VCaP (cell line): Measurements from ENCODE around the gene MYO7B.

Experiments
- H3K27ac ChIP-seq: fragments of 450-650 bp; 2 replicates; pipeline ENCODE4 v1.5.1; 2017
- TF ChIP-seq, protein P1 (sequence below): fragments of 450-650 bp; conservative IDR thresholded peaks from 2 replicates; pipeline ENCODE4 v1.5.1; 2017; ENCODE audit warnings: mild to moderate bottlenecking, moderate library complexity

MYO7B gene

DNA sequence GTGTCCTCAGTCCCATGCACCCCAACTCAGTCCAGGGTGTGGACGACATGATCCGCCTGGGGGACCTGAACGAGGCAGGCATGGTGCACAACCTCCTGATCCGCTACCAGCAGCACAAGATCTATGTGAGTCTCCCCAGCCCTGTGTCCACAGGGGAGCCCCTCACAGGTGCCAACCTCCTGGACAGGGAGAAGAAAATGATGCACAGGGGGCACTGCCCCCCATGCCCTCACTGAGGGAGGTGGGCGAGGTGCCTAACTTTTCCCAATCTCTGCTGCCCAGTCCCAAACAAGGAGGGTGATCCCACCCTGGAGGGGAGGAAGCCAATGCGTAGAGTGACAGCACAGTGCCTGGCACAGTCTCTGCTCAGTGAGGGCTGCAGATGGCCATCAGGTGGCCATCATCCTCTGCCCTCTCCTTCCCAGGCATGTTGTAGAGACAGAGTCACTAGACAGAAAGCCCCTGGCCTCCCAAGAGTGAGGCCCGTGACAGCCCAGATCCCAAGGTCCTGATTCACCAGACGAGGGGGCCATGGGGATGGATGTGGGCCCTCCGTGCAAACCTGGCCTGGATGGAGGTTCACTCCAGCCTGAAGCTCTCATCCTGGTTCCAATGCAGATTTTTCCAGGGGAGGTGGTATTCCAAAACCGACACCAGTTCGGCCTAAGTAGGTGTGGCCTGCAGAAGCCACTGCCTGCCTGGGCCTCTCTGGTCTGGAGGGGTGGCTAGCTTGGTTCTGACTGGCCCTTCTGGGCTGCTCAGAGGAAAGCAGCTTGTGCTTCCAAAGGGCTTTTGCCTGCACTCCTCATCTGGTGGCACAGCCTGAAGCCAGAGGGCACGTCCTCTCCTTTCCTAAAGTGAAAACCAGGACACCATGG is 30.0 kb downstream of the MYO7B start:
- TF ChIP-seq, protein P1, sequence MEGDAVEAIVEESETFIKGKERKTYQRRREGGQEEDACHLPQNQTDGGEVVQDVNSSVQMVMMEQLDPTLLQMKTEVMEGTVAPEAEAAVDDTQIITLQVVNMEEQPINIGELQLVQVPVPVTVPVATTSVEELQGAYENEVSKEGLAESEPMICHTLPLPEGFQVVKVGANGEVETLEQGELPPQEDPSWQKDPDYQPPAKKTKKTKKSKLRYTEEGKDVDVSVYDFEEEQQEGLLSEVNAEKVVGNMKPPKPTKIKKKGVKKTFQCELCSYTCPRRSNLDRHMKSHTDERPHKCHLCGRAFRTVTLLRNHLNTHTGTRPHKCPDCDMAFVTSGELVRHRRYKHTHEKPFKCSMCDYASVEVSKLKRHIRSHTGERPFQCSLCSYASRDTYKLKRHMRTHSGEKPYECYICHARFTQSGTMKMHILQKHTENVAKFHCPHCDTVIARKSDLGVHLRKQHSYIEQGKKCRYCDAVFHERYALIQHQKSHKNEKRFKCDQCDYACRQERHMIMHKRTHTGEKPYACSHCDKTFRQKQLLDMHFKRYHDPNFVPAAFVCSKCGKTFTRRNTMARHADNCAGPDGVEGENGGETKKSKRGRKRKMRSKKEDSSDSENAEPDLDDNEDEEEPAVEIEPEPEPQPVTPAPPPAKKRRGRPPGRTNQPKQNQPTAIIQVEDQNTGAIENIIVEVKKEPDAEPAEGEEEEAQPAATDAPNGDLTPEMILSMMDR = no peak
- no peak overlapping the region for H3K27ac ChIP-seq

DNA sequence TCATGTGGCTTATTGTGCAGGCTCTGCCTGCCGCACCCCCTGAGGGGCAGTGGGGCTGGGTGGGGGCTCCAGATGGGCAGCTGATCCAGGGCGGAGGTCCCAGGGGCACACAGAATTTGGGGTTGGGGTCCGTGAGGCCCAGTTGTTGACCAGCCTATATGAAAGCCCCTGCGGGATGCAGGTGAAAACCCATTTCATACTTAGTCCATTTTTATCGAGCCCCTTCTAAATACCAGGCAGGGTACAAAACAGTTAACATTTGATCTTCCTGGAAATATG is 30.6 kb downstream of the MYO7B start:
- no peak overlapping the region for H3K27ac ChIP-seq
- TF ChIP-seq, protein P1 = no peak

GRCh38 chr2:127566576-127566975 is 31.1 kb downstream of the MYO7B start:
- TF ChIP-seq, protein P1 = no peak
- no peak overlapping the region for H3K27ac ChIP-seq

DNA sequence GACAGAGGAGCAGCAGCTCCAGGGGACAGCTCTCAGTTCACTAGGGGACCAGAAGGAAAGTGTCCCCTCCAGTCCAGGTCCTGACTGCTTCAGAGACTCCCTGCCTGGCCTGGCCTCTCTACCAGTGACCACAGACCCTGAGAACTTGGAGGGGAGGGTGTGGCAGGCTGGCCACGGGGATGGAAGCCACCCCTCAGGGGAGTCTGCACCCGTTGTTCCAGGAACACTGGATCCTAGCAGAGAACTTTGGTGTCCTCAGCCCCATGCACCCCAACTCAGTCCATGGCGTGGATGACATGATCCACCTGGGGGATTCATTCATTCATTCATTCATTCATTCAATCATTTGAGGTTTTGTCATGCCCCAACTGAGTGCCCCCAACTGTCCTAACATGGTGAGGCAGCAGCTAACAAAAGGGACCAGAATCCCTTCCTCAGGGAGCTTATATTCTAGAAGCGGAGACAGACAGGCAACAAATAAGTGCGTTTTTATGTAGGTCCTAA is 31.9 kb downstream of the MYO7B start:
- TF ChIP-seq, protein P1 = no peak
- H3K27ac ChIP-seq = no peak overlapping the region

GRCh38 chr2:127568128-127568527 is 32.6 kb downstream of the MYO7B start:
- TF ChIP-seq, protein P1 = no peak
- H3K27ac ChIP-seq = no peak overlapping the region

DNA sequence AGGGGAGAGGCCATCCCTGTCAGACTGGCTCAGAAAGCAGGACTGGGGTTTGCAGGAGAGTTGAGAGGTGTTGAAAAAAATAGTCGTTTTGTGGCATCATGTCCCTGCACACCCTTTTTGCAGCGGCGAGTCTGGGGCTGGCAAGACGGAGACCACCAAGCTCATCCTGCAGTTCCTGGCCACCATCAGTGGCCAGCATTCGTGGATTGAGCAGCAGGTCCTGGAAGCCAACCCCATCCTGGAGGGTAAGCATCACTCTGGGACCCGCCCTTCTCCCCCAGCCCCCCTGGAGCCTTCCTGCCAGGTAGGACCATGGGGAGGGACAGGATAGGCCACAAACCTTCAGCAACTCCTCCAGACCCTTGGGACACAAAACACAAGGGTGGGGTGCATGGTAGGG is 34.2 kb downstream of the MYO7B start:
- TF ChIP-seq, protein P1 = no peak
- H3K27ac ChIP-seq = no peak overlapping the region

GRCh38 chr2:127570282-127571250 is 35.1 kb downstream of the MYO7B start:
- no peak overlapping the region for H3K27ac ChIP-seq
- TF ChIP-seq, protein P1 = no peak

- H3K27ac ChIP-seq = peak overlapping the region; percentile 94
Measured at GRCh38 chr2:127572352-127572751, 36.9 kb downstream of the MYO7B start.
